H1 (cell line): Measurements from ENCODE around the gene WIPF1. TPM values are rescaled to one million over a fixed set of nuclear protein-coding genes. Genes with fewer than 3 reads are reported as not detected.

ENCODE experiments used
- CTCF ChIA-PET: fragments of 300-600 bp; sonication (Branson Sonifier 250); formaldehyde crosslinking; loops from one replicate; lab custom pipeline; 2021; ENCODE audit not compliant: partially characterized antibody; lab: Charles Lee
- POLR2A ChIA-PET: fragments of 300-600 bp; sonication (Branson Sonifier 250); formaldehyde crosslinking; loops from one replicate; lab custom pipeline; 2021; ENCODE audit warnings: inconsistent platforms; ENCODE audit not compliant: partially characterized antibody; lab: Charles Lee
- DNase-seq, 2 experiments: peaks; one replicate each; pipeline versions ENCODE4 v3.0.0 to v3.0.0-alpha.2; 2010 to 2022; ENCODE audit warnings: low spot score in 2 of 2, low read depth in 1 of 2, mixed read lengths in 1 of 2
- FAIRE-seq: peaks from 2 replicates; lab custom pipeline; 2011; peaks lifted over from hg19 to GRCh38; lab: Jason Lieb, UNC
- H2AFZ ChIP-seq: 2 replicates; pipeline ENCODE4 v1.8.1; 2012; ENCODE audit warnings: low read length, inconsistent platforms
- H2AK5ac ChIP-seq: 2 replicates; pipeline ENCODE4 v1.6.1; 2013; ENCODE audit warnings: low read depth, low read length
- H2BK120ac ChIP-seq: replicated peaks from 2 replicates; pipeline ENCODE3; 2013; ENCODE audit warnings: low read depth, low read length, inconsistent platforms
- H2BK12ac ChIP-seq: 2 replicates; pipeline ENCODE4 v1.6.1; 2013; ENCODE audit warnings: low read depth, low read length
- H2BK15ac ChIP-seq: 2 replicates; pipeline ENCODE4 v1.6.1; 2013; ENCODE audit warnings: low read length
- H2BK20ac ChIP-seq: 2 replicates; pipeline ENCODE4 v1.6.1; 2013; ENCODE audit warnings: low read length
- H2BK5ac ChIP-seq: 2 replicates; pipeline ENCODE4 v1.6.1; 2013; ENCODE audit warnings: low read depth, low read length
- H3K14ac ChIP-seq: 2 replicates; pipeline ENCODE4 v1.6.1; 2013; ENCODE audit warnings: inconsistent platforms; ENCODE audit not compliant: insufficient read length
- H3K18ac ChIP-seq: 2 replicates; pipeline ENCODE4 v1.6.1; 2013; ENCODE audit warnings: low read length; ENCODE audit errors: extremely low read depth
- H3K23ac ChIP-seq: 2 replicates; pipeline ENCODE4 v1.6.1; 2013; ENCODE audit warnings: inconsistent platforms; ENCODE audit not compliant: insufficient read length
- H3K23me2 ChIP-seq: 2 replicates; pipeline ENCODE4 v1.6.1; 2013; ENCODE audit warnings: low read depth, low read length
- H3K27ac ChIP-seq: 2 replicates; pipeline ENCODE4 v1.6.1; 2011; ENCODE audit warnings: low read depth, low read length, inconsistent platforms
- H3K27me3 ChIP-seq, 4 experiments: replicated peaks in 1 of 4; 1 replicate in 1 of 4; 2 replicates in 3 of 4; pipeline versions ENCODE4 v1.6.1 to v1.8.1; 2011 to 2013; ENCODE audit warnings: low read length in 3 of 4, mild to moderate bottlenecking in 3 of 4, inconsistent platforms in 2 of 4, mixed read lengths in 2 of 4, moderate library complexity in 1 of 4; ENCODE audit not compliant: control insufficient read depth in 3 of 4, insufficient read depth in 3 of 4; ENCODE audit errors: extremely low read depth in 1 of 4
- H3K36me3 ChIP-seq, 4 experiments: 2 replicates each; pipeline versions ENCODE4 v1.6.1 to v1.8.1; 2011 to 2013; ENCODE audit warnings: mild to moderate bottlenecking in 4 of 4, low read length in 3 of 4, moderate library complexity in 2 of 4, control low read depth in 1 of 4, inconsistent platforms in 1 of 4; ENCODE audit not compliant: insufficient read depth in 4 of 4, control insufficient read depth in 2 of 4
- H3K4ac ChIP-seq: replicated peaks from 2 replicates; pipeline ENCODE3; 2013; ENCODE audit warnings: low read length, low read depth, mixed read lengths, inconsistent platforms; ENCODE audit not compliant: insufficient read length
- H3K4me1 ChIP-seq, 4 experiments: replicated peaks in 1 of 4; 1 replicate in 1 of 4; 2 replicates in 3 of 4; pipeline versions ENCODE4 v1.6.1 to v1.8.1; 2011 to 2013; ENCODE audit warnings: low read length in 3 of 4, inconsistent platforms in 2 of 4, mixed read lengths in 1 of 4; ENCODE audit not compliant: insufficient read depth in 4 of 4, control insufficient read depth in 3 of 4
- H3K4me2 ChIP-seq, 2 experiments: 2 replicates each; pipeline versions ENCODE4 v1.6.1 to v1.8.1; 2011 to 2013; ENCODE audit warnings: low read depth in 2 of 2, low read length in 2 of 2, control low read depth in 1 of 2, inconsistent platforms in 1 of 2, mild to moderate bottlenecking in 1 of 2; ENCODE audit not compliant: insufficient read depth in 1 of 2
- H3K4me3 ChIP-seq, 4 experiments: fragments of 200-600, 300-600 bp in 1 of 4; sonication (generic), shearing (Covaris generic), sonication (Bioruptor Twin) in 1 of 4; 2 replicates each; pipeline versions ENCODE4 v1.5.1 to v1.8.1; 2011 to 2016; ENCODE audit warnings: low read length in 4 of 4, low read depth in 3 of 4, control low read depth in 2 of 4, inconsistent platforms in 2 of 4, mild to moderate bottlenecking in 2 of 4, mixed read lengths in 1 of 4, moderate library complexity in 1 of 4; ENCODE audit not compliant: insufficient read depth in 2 of 4; ENCODE audit errors: extremely low read depth in 1 of 4
- H3K56ac ChIP-seq: replicated peaks from 2 replicates; pipeline ENCODE3; 2013; ENCODE audit warnings: low read depth, mild to moderate bottlenecking, mixed read lengths, low read length, inconsistent platforms; ENCODE audit not compliant: insufficient read length
- H3K79me1 ChIP-seq: 2 replicates; pipeline ENCODE4 v1.6.1; 2013; ENCODE audit warnings: low read depth, low read length, control low read depth
- H3K79me2 ChIP-seq, 2 experiments: 2 replicates each; pipeline versions ENCODE4 v1.6.1 to v1.8.1; 2012 to 2013; ENCODE audit warnings: low read length in 2 of 2, mild to moderate bottlenecking in 2 of 2, inconsistent platforms in 1 of 2; ENCODE audit not compliant: insufficient read depth in 2 of 2, control insufficient read depth in 1 of 2
- H3K9ac ChIP-seq, 4 experiments: replicated peaks in 1 of 4; 1 replicate in 1 of 4; 2 replicates in 3 of 4; pipeline versions ENCODE4 v1.6.1 to v1.8.1; 2011 to 2013; ENCODE audit warnings: low read depth in 3 of 4, low read length in 3 of 4, control low read depth in 2 of 4, mild to moderate bottlenecking in 2 of 4, moderate library complexity in 2 of 4, inconsistent platforms in 1 of 4; ENCODE audit errors: extremely low read depth in 1 of 4
- H3K9me3 ChIP-seq, 2 experiments: 2 replicates each; pipeline versions ENCODE4 v1.6.1 to v1.8.1; 2012 to 2013; ENCODE audit warnings: mild to moderate bottlenecking in 2 of 2, moderate library complexity in 2 of 2, control low read depth in 1 of 2, inconsistent platforms in 1 of 2, low read depth in 1 of 2, low read length in 1 of 2, mixed read lengths in 1 of 2; ENCODE audit not compliant: insufficient read depth in 2 of 2
- H4K20me1 ChIP-seq, 2 experiments: replicated peaks in 1 of 2; 2 replicates each; pipeline versions ENCODE3 to v1.8.1; 2011 to 2013; ENCODE audit warnings: inconsistent platforms in 2 of 2, low read length in 2 of 2, mild to moderate bottlenecking in 1 of 2; ENCODE audit not compliant: insufficient read depth in 2 of 2, control insufficient read depth in 1 of 2
- H4K5ac ChIP-seq: 2 replicates; pipeline ENCODE4 v1.6.1; 2013; ENCODE audit warnings: low read length, low read depth, mixed read lengths, inconsistent platforms; ENCODE audit not compliant: insufficient read length
- H4K8ac ChIP-seq: 2 replicates; pipeline ENCODE4 v1.8.0; 2013; ENCODE audit warnings: mild to moderate bottlenecking, moderate library complexity, low read length, inconsistent platforms; ENCODE audit not compliant: insufficient read depth; ENCODE audit errors: extremely low read depth
- H4K91ac ChIP-seq: replicated peaks from 2 replicates; pipeline ENCODE3; 2013; ENCODE audit warnings: low read length, mixed read lengths, inconsistent platforms; ENCODE audit not compliant: insufficient read length
- BRCA1 ChIP-seq: IDR thresholded peaks from 2 replicates; pipeline ENCODE4 v1.6.1; 2012; ENCODE audit warnings: low read depth, low read length, improper control_type of control experiment
- CTBP2 ChIP-seq: IDR thresholded peaks from 2 replicates; pipeline ENCODE4 v1.7.0; 2011; ENCODE audit warnings: borderline replicate concordance, mild to moderate bottlenecking, moderate library complexity, mixed read lengths, low read length; ENCODE audit not compliant: insufficient read depth, insufficient read length
- JUN ChIP-seq: IDR thresholded peaks from 2 replicates; pipeline ENCODE4 v1.6.1; 2011; ENCODE audit warnings: low read depth, mild to moderate bottlenecking, improper control_type of control experiment, low read length
- KDM1A ChIP-seq: fragments of 200-600, 300-600 bp; sonication (generic); IDR thresholded peaks from 2 replicates; pipeline ENCODE4 v1.7.1; 2016; ENCODE audit warnings: mild to moderate bottlenecking, low read length, borderline replicate concordance
- KDM5A ChIP-seq: fragments of 200-600 bp; IDR thresholded peaks from 2 replicates; pipeline ENCODE4 v1.7.1; 2012; ENCODE audit warnings: mild to moderate bottlenecking, low read length, inconsistent platforms, mixed read lengths
- POU5F1 ChIP-seq: IDR thresholded peaks from 2 replicates; pipeline ENCODE4 v1.6.1; 2011; ENCODE audit warnings: low read depth, mild to moderate bottlenecking, low read length, moderate library complexity
- SAP30 ChIP-seq: fragments of 300-600 bp; sonication (generic); IDR thresholded peaks from 2 replicates; pipeline ENCODE4 v1.7.1; 2012; ENCODE audit warnings: low read length, moderate library complexity, mild to moderate bottlenecking, inconsistent platforms; ENCODE audit not compliant: insufficient read depth, insufficient replicate concordance
- SIRT6 ChIP-seq: IDR thresholded peaks from one replicate; pipeline ENCODE4 v1.7.1; 2012; ENCODE audit warnings: low read length, inconsistent platforms
- TCF12 ChIP-seq: IDR thresholded peaks from 2 replicates; pipeline ENCODE4 v1.6.1; 2011; ENCODE audit warnings: low read depth, mild to moderate bottlenecking, low read length
- WGBS, 2 experiments: shearing (Covaris generic) in 1 of 2; methylation state at CpG; one replicate each; pipeline versions ENCODE4 v1.1.6 to v1.1.7; 2013 to 2015; ENCODE audit warnings: low lambda C conversion rate in 2 of 2, mixed read lengths in 2 of 2, inconsistent platforms in 1 of 2, low coverage in 1 of 2, missing lambda C conversion rate in 1 of 2; ENCODE audit not compliant: insufficient replicate concordance in 2 of 2, insufficient coverage in 1 of 2, insufficient read length in 1 of 2; ENCODE audit errors: extremely low coverage in 1 of 2, missing lambda C conversion rate in 1 of 2; 5-methylcytosine and 5-hydroxymethylcytosine counted together
- polyA plus RNA-seq, 7 experiments: library from polyadenylated mRNA; depleted of rRNA in 3 of 7; stranded (reverse) in 5 of 7; unstranded in 2 of 7; fragments of >200 nt in 5 of 7; fragments of 200-250 nt in 2 of 7; gene quantifications; 1 replicate in 5 of 7; 2 replicates in 1 of 7; 4 replicates in 1 of 7; pipeline versions ENCODE4 v1.2.1 to v1.2.3, GENCODE V29; 2011 to 2013; ENCODE audit warnings: missing spikeins in 2 of 7, mixed read lengths in 2 of 7
- total RNA-seq: library from RNA; stranded (reverse); fragmentation: NEBNext Ultra II Directional; extraction: Animal tissue kit (Norgen Biotek cat#: 25700); gene quantifications from 2 replicates; pipeline ENCODE4 v1.2.1, GENCODE V29; 2021
- TF ChIP-seq, protein P1 (sequence below), 3 experiments: IDR thresholded peaks; 1 replicate in 2 of 3; 2 replicates in 1 of 3; pipeline versions ENCODE4 v1.5.1 to v1.6.1; 2011; ENCODE audit warnings: low read length in 3 of 3, mild to moderate bottlenecking in 3 of 3, inconsistent platforms in 2 of 3, low read depth in 1 of 3, moderate library complexity in 1 of 3; ENCODE audit not compliant: insufficient read depth in 1 of 3; ENCODE audit errors: control extremely low read depth in 1 of 3

The WIPF1 gene
- total and polyA plus RNA-seq, 2 of the 8 experiments (the other 6 are each of a cell fraction or from before 2014, with no cell fraction given) = 4.7 to 5.2 TPM

DNA sequence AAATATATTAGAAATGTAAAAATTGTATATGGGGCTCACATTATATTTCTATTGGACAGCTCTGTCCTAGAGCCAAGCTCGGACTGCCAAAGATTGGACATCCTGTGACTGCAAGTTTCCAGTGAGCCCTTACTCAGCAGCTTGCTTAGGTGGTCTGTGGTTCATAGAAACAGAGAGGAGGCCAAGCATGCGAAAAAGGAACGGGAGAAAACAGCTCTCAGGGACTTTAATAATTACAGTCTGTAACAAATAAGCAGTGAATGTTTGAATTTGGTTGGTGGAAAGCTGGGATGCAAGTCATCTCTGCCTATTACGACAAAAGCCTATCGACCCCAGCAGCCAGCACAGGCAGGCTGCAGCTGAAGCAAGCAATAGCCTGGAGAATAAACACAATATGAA lies 35.6 kb downstream of the WIPF1 start:
- Histone ChIP-seq H3K56ac (no peak overlapping the region), H2AFZ (no peak overlapping the region), H2BK5ac (no peak overlapping the region), H3K79me2 (no peaks in the 10 kb centered on the region), H3K18ac (no peak overlapping the region), H2BK15ac (no peak overlapping the region), H3K4me2 (no peak overlapping the region), H3K23ac (no peak overlapping the region), H4K20me1 (no peaks in the 10 kb centered on the region), H4K5ac (no peak overlapping the region)
- CTCF ChIA-PET = interaction anchor here (0.7 to 2.2 kb wide), 5 partner anchors 14 to 136 kb away, joined by 3 to 12 read pairs (median 3); no protein-coding TSS in a partner anchor
- no peak for FAIRE-seq
- WGBS, 2 experiments = 90% methylated on average over 5 of the region's 5 CpGs; no CpG with 5 or more reads in 1 of the 2 experiments
- no peak for DNase-seq
- POLR2A ChIA-PET = no interaction called here
- TF ChIP-seq KDM1A = no peak
- TF ChIP-seq SIRT6 = no peak
- TF ChIP-seq, protein P1, sequence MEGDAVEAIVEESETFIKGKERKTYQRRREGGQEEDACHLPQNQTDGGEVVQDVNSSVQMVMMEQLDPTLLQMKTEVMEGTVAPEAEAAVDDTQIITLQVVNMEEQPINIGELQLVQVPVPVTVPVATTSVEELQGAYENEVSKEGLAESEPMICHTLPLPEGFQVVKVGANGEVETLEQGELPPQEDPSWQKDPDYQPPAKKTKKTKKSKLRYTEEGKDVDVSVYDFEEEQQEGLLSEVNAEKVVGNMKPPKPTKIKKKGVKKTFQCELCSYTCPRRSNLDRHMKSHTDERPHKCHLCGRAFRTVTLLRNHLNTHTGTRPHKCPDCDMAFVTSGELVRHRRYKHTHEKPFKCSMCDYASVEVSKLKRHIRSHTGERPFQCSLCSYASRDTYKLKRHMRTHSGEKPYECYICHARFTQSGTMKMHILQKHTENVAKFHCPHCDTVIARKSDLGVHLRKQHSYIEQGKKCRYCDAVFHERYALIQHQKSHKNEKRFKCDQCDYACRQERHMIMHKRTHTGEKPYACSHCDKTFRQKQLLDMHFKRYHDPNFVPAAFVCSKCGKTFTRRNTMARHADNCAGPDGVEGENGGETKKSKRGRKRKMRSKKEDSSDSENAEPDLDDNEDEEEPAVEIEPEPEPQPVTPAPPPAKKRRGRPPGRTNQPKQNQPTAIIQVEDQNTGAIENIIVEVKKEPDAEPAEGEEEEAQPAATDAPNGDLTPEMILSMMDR (IDR thresholded peaks at IDR 0.05; ENCODE audit: control extremely low read depth in 1 of 3, insufficient read depth in 1 of 3, low read depth in 1 of 3, low read length in 3 of 3) = no peak
- no peak for TF ChIP-seq SAP30
- no peak for TF ChIP-seq TCF12
- no peak for TF ChIP-seq KDM5A
- no peak for TF ChIP-seq JUN
- no peak for TF ChIP-seq POU5F1
- TF ChIP-seq BRCA1 = no peak
- no peak for TF ChIP-seq CTBP2
- TF ChIP-seq, all 59 proteins: peak for 0
- Histone ChIP-seq H3K79me1 (no peaks in the 10 kb centered on the region), H3K27ac (no peak overlapping the region), H2AK5ac (no peak overlapping the region), H3K9ac (no peak overlapping the region), H2BK12ac (no peak overlapping the region), H3K23me2 (no peaks in the 10 kb centered on the region), H3K9me3 (no peaks in the 10 kb centered on the region), H3K27me3 (no peaks in the 10 kb centered on the region), H3K4me1 (no peaks in the 10 kb centered on the region), H2BK20ac (no peak overlapping the region), H4K8ac (no peak overlapping the region), H3K4me3 (no peak overlapping the region), H4K91ac (no peak overlapping the region), H3K14ac (no peak overlapping the region), H3K4ac (no peak overlapping the region), H2BK120ac (no peak overlapping the region), H3K36me3 (no peaks in the 10 kb centered on the region)
